CD1c-positive myeloid dendritic cell (primary cell): Measurements from ENCODE around the gene SF3A2.
"Not testable (repeated sequence)": the region's sequence is repeated elsewhere in the genome, so short reads cannot be mapped to it uniquely, and the experiment has no call there.

Source experiments
- DNase-seq: peaks from one replicate; pipeline ENCODE4 v3.0.0-alpha.2; 2016; ENCODE audit errors: extremely low spot score

Gene SF3A2

DNA sequence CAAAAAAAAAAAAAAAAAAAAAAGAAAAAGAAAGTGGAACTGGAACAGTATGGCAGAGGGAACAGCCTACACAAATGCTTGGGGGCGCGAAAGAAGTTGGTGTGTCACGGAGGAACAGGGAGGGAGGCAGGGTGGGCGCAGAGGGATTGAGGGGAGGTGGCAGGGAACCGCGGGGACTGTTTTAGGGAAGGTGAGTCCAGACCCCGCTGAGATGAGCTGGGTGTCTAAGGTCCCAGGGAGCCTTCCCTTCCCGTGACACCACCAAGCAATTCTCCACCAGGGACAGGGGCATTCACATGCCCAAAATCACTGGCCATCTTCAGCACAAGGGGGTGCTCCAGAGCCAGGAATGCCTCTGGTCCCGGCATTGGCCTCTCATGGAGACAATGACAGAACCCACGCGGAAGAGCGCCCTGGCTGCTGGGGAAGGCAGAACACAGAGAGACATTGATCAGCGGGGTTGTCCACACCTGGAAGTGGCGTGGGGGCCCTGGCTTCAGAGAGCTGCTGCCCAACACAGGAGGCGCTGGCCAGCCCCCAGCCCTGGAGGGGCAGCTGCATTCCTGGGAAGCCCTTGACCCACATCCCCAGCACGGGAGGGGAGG is 38.4 kb downstream of the SF3A2 start:
- peak; percentile 75 for DNase-seq

DNA sequence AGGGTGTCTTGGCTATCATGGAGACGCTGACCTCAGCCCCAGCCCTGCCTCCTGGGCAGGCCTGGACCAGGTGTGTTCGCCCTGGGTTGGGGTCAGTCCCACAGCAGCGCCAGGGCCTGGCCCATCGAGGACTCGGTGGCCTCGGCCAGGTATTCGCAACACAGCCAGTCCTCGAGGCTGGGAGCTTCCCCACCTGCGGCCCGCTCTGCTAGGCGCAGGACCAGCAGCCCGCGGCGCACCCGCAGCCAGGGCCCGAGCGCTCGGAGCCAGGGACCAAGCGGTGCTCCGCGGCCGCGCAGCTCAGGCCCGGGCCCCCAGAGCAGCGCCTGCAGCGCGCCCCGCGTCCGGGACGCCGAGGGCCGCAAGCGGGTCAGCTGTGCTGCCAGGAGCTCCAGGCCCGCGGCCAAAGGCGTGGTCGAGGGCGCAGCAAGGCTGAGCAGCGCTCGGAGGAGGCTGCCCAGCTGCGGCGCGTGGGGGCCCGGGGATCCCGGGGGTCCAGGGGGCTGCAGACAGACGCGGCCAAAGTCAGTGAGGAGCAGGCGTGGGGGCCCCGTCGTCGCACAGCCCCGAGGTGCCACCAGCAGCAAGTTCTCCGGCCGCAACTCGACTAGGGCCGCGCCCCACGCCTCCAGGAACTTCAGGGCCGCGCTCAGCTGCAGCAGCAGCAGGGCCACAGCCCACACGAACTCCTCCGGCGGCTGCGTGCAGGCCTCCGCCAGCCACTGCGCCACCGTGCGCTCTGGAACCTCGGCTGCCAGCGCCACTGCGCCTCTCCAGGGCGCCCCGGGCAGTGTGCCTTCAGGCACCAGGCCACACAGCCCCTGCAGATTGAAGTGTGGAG is 39.2 kb downstream of the SF3A2 start:
- no peak for DNase-seq

DNA sequence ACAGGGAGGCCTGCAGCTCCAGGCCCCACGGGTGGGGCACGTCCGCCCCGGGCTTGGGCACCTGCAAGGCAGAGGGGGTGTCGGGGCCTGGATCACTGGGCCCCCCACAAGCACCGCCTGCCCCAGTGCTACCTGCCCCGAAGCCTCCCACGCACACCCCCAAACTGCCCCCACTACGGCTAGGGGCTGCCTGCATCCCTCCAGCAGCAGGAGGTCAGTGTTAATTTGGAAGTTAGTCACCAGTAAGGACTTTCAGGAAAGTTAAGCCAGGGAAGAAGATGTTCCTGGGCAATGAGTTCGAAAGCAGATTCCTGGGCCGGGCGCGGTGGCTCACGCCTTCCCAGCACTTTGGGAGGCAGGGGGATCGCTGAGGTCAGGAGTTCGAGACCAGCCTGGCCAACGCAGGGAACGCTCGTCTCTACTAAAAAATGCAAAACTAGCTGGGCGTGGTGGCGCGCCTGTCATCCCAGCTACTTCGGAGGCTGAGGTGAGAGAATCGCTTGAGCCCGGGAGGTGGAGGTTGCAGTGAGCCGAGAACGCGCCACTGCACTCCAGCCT is 39.9 kb downstream of the SF3A2 start:
- DNase-seq = no peak

DNA sequence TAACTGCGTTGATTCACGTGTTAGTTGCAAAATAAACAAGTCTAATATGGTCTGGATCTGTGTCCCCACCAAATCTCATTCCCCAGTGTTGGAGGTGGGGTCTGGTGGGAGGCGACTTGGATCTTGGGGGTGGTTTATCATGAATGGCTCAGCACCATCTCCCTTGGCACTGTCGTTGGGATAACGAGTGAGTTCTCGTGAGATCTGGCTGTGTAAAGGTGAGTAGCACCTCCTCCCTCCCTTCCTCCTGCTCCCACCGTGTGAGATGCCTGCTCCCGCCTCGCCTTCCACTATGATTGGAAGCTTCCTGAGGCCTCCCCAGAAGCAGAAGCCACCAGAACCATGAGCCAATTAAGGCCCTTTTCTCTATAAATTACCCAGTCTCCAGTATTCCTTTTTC is 40.5 kb downstream of the SF3A2 start:
- no peak for DNase-seq

DNA sequence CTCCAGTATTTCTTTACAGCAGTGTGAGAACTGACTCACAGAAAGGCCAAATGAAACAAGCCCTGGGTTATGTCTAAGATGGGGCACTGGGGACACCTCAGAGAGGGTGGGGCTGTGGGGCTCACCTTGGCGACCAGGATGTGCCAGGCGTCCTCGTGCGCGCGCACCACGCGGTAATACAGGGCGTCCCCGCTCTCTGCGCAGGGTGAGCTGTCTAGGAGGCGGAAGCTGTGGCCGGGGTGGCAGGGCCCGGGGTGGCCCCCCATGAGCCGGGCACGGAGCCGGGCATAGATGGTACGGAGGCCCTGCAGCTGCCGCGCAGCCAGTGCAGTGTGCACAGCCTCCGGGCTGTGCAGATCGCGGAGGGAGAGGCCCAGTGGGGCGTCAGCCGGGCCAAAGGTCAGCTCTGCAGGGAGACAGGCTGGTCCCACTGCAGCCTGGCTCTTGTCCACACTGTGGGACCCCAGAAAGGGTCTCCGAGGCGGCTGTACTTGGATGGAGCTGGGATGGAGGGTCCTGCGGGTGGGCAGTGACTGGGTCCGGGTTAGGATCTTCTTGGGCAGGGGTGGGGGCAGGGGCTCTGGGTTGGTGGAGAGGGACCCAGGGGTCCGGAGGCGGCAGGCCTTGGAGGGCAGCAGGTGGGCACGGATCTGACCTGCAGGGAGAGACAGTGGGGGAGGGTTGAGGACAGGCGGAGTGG is 42.0 kb downstream of the SF3A2 start:
- no peak for DNase-seq

DNA sequence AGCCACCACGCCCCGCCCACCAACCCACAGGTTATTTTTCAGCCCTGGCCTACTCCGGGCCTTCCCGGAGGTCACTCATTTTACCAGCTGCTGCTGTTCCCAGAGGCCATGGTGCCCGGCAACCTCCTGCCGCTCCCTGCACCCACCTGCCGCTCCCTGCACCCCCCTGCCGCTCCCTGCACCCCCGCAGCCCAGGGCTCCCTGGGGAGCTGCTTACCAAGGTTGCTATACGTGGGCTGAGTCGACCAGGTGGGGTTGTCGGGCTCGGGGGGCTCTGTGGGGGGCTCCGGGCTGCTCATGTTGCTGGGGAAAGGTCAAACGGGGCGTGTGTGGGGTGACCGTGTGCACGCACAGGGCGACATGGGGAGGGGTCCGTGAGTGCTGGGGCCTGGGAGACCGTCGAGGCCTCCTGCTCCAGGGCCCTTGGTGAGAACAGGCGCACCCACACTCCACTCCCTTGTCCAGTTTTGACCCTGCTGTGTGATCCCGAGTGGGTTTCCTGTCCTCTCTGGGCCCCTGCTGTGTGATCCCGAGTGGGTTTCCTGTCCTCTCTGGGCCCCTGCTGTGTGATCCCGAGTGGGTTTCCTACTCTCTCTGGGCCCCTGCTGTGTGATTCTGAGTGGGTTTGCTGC is 44.1 kb downstream of the SF3A2 start:
- DNase-seq = no peak

DNA sequence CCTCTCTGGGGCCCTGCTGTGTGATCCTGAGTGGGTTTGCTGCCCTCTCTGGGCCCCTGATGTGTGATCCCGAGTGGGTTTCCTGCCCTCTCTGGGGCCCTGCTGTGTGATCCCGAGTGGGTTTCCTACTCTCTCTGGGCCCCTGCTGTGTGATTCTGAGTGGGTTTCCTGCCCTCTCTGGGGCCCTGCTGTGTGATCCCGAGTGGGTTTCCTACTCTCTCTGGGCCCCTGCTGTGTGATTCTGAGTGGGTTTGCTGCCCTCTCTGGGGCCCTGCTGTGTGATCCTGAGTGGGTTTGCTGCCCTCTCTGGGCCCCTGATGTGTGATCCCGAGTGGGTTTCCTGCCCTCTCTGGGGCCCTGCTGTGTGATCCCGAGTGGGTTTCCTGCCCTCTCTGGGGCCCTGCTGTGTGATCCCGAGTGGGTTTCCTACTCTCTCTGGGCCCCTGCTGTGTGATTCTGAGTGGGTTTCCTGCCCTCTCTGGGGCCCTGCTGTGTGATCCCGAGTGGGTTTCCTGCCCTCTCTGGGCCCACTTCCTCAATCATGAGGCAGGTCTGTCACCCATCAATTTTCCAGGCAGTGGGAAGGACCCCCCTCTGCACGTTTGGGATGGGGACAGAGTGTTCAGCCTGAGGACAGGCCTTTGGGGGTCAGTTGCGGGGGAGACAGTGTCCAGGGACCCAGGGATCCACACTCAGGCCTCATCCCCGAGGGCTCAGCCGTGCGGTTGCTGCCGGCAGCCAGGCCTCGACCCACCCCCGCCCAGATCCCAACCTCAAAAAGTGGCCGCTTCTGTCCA is 44.8 kb downstream of the SF3A2 start:
- not testable (repeated sequence) for DNase-seq

DNA sequence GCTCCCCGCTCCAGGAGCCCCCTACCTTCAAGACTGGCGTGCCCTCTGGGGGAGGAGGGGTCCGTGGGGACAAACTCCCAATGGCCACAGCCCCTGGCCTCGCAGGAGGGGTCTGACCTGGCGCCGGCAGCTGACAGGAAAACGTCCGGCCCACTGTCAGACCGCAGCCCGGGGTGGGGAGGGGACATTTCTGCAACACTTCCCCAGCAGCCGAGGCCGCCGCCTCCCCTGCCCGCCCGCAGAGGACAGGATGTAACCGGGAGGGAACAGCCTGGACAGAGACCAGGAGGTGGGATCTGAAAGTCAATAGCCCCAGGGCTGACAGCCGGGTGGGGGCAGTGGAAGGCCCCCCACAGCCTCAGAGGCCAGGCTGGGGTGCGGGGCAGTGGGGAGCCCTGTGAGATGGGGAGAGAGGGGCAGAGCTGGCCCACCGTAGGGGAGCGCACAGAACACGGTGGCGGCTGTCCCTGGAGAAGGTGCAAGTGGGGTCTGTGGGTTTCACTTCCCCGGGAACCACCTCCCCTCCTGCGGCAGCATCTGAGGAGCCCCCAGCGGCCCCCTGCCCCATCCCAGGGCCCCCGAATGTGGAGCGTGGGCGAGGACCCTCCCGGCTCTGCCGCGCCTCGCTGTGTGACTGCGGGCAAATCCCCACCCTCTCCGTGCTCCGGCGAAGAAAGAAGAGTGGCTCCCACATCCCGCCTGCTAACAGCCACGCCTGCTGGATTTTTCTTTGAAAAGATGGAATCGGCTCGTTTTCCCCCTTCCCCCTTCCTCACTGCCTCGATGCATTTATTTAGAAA is 45.6 kb downstream of the SF3A2 start, which contains the start of gene PEAK3:
Gene PEAK3, minus strand, starts transcription at position 114 of the 800 bp plus-strand sequence. CDS start 1,244 bp downstream, outside the sequence.
- DNase-seq = peak; percentile 85

DNA sequence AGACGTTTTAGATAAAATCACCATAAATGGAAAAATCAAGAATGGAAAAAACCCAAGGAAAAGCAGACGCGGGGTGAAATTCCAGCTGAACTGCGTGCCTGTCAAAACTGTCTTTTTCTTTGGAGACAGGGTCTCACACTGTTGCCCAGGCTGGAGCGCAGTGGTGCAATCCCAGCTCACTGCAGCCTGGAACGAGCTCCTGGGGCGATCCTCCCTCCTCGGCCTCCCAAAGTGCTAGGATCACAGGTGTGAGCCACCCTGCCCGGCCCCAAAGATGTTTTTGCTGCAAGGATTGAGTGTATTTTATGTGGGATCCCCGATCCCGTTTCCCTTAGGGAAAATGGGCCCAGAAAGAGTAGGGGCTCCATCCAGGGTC is 46.2 kb downstream of the SF3A2 start:
- DNase-seq = no peak

DNA sequence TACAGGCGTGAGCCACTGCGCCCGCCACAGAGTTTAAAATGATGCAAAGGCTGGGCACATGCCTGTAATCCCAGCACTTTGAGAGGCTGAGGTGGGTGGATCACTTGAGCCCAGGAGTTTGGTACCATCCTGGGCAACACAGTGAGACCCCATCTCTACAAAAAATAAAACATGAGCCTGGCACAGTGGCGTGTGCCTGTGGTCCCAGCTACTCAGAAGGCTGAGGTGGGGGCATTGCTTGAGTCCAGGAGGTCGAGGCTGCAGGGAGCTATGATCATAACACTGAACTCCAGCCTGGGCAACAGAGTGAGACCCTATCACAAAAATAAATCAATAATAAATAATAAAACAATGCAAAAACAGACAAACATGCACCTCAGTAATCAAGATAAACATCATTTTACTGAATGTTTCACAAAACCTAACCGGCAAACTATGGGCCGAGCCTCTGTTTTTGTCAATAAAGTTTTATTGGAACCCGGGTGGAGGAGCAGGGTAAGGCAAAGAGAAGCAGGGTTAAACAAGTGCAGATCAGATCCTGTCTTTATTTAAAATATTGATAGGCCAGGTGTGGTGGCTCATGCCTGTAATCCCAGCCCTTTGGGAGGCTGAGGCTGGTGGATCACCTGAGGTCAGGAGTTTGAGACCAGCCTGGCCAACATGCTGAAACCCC is 47.3 kb downstream of the SF3A2 start:
- DNase-seq = no peak

DNA sequence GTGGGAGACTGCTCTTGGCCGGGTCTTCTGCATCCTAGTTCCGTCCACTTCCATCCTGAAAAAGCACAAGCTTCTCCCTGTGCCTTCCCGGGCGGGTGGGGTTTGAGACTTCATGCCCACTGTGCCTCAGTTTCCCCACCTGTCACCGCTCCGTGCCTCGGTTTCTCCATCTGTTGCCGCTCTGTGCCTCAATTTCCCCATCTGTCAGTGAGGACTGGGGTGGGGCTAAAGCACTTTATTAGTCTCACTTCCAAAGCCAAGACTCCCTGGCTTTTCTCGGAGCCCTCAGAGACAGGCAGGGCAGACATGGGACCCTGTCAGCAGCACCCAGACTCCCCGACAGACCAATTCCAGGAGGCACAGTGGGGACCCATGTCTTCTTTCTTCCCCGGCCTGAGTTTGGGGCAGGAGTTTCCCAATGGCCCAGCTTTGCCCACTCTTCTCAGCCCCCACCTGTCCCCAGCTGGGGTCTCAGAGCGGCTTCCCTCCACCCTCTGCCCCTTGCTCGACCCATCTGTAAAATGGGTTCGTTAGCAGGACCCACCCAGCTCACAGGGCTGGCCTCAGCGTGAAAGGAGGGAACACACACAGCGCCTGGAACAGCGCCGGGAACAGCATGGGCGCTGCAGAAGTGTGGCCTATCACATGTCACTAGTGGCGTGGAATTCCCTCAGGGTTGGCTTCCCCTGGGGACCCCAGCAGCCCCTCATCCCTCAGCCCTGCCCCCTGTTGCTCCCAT is 49.9 kb downstream of the SF3A2 start:
- DNase-seq = no peak

DNA sequence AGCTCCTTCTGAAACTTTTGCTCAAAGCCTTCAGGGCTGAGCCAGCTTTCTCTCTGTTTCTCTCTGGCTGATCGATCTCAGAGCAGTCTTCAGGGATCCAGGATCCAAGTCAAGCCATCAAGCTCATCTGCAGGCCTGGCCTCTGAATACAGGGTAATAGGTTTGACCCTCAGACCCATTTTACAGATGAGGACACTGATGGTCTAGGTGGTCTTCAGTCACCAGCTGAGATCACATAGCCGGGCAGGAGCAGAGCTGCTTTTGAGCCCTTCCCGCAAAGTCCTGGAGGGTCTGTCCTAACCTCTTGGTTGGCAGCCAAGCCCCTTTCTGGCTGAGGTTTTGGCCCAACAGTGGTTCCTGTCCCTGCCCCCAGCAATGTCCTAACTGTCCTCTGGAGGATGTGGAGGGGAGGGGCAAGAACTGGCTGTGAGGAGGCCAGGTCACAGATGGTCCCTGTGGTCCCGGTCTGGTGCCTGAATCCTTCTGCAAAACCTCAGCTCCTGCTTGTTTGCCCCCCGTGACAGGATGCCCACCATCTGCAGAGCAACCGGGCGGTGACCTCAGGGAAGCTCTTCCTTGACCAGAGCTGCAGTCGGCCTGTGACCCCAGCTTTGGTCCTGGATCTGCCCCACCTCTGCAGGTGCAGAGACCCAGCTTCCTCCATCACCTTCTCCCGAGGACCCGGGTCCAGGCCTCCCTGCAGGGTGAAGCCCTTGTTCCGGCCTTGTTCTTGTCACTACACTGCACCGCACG is 51.1 kb downstream of the SF3A2 start:
- DNase-seq = no peak

DNA sequence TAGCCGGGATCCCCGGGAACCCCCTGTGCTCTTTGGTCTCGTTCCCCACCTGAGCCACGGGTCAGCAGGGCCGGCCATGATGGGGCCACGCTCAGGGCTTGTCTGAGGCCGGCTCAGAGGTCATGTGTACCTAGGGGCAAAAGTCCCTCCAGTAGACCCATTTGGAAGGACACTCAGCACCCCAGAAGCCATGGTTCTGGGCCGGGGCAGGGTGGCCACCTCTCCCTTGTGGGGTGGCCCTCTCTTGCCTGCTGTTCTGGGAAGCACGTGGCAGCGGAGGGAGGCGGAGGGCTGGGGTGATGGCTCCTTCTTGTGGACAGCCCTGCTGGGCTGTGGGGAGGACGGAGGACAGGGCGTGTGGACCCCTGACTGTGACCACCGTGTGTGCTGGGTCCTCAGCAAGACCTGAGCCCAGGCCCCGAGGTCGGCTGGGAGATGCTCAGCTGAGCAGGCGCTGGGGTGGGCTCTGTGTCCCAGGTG is 51.8 kb downstream of the SF3A2 start:
- DNase-seq = no peak

DNA sequence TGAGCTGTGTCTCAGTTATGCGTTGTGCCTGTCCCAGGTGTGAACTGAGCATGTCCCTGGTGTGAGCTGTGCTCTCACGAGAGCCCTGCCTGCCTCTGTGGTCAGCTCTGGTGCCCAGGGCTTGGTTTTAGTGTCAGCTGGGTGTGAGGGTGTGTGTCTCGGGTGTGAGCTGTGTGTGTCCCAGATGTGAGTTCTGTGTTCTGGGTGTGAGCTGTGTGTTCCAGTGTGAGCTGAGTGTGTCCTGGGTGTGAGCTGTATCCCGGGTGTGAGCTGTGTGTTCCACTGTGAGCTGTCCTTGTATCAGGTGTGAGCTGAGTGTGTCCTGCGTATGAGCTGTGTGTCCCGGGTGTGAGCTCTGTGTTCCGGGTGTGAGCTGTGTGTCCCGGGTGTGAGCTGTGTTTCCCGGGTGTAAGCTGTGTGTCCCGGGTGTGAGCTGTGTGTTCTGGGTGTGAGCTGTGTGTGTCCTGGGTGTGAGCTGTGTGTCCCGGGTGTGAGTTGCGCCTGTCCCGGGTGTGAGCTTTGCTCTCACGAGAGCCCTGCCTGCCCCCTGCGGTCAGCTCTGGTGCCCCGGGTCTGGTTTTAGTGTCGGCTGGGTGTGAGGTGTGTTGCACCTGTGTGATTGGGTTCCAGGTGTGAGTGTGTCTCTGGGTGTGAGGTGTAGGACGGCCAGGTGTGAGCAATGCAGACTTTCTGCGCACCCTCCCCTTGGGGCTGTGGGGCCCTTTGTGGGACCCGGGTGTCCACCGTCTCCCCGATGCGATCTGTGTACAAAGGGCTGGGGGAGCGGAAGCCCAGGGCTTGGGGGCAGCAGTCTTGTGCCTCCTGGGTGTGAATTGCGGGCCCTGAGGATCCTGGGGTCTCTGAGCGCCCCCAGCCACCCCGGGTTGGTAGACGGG is 52.4 kb downstream of the SF3A2 start:
- no peak for DNase-seq

DNA sequence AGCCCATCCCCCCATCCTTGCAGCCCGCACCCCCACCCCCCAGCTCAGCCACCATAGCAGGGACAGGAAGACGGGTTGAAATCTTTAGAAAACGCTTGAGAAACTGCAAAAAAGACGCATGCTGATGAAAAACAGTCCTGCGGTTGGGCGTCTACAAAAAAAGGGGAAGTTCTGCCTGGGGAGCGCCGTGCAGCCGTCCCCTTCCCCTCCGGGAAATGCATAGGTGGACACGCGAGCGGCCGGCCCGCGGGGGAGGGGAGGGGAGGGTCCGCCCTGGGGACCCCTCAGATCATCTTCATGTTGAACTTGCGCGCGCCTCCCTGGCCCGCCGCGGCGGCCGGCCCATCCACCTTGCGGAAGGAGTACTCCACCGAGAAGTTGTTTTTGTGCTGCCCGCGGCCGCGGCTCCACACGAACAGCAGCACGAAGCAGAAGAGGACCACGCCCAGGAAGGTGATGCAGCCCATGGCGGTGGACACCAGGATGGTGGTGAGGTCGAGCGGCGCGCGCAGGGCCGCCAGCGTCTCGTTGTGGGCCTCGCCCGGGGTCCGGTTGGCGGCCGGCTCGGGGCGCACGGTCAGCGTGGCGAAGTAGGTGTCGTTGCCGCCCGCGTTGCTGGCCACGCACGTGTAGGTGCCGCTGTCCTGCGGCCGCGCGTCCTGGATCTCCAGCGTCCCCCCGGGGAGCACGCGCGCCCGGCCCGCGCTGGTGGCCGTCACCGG is 53.3 kb downstream of the SF3A2 start:
- peak; percentile 90 for DNase-seq

DNA sequence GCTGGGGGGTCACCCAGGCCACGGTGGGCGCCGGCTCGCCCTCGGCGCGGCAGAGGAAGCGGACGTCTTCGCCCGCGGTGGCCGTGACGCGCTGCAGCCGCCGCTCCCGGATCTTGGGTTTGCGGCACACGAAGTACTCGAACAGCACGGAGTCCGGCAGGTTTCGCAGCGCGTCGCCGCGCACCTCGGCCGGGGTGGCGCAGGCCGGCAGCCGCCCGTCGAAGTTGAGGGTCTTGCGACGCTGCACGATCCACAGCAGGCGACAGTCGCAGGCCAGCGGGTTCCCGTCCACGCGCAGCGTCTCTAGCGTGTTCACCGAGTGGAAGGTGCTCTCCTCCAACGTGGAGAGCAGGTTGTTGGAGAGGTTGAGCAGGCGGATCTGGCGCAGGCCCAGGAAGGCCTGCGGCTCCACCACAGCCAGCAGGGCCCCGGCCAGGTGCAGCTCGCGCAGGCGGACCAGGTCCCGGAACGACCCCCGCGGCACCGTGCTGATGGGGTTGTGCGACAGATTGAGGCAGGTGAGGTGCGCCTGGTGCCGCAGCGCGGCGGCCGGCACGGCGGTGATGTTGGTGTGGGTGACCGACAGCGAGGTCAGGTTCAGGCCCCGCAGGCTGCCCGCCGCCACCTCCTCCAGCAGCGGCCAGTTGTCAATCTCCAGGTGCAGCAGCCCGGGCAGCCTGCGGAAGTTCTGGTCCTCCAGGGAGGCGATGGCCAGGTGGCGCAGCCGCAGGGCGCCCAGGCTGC is 54.0 kb downstream of the SF3A2 start:
- DNase-seq = peak; percentile 43
